ENCODE data around the gene OPRPN. TPM values are rescaled to one million over a fixed set of nuclear protein-coding genes. Genes with fewer than 3 reads are reported as not detected.

OPRPN gene
- total RNA-seq, 2 donors from 2014 or later, result not detected

GRCh38 chr4:70449220-70449619, 51.5 kb downstream of the OPRPN start:
- no peaks in the 10 kb centered on the region for H3K36me3 ChIP-seq
- no peak for ATAC-seq (ENCODE audit: insufficient number of reproducible peaks, low FRiP score, low read depth)
- no peak for TF ChIP-seq CTCF (IDR thresholded peaks at IDR 0.05)

GRCh38 chr4:70452946-70453345, 55.2 kb downstream of the OPRPN start:
- no peaks in the 10 kb centered on the region for H3K9me3 ChIP-seq
- TF ChIP-seq CTCF (IDR thresholded peaks at IDR 0.05), result no peak
- no peaks in the 10 kb centered on the region for H3K27me3 ChIP-seq (replicated peaks; ENCODE audit: insufficient read depth)
- no peaks in the 10 kb centered on the region for H3K4me1 ChIP-seq (ENCODE audit: control insufficient read depth in 1 of 2, low read depth in 2 of 2)
- no peaks in the 10 kb centered on the region for H3K36me3 ChIP-seq
- no peak overlapping the region for H3K27ac ChIP-seq
- H3K4me3 ChIP-seq, result no peak overlapping the region
- DNase-seq (ENCODE audit: low spot score) (no peak), ATAC-seq (ENCODE audit: insufficient number of reproducible peaks, low FRiP score, low read depth) (no peak)

More at GRCh38 chr4:70449220-70449619, 51.5 kb downstream of the OPRPN start:
- Histone ChIP-seq H3K27me3 (replicated peaks; ENCODE audit: insufficient read depth) (no peaks in the 10 kb centered on the region), H3K4me3 (no peak overlapping the region), H3K4me1 (ENCODE audit: control insufficient read depth in 1 of 2, low read depth in 2 of 2) (no peaks in the 10 kb centered on the region), H3K9me3 (no peaks in the 10 kb centered on the region), H3K27ac (no peak overlapping the region)
- no peak for DNase-seq (ENCODE audit: low spot score)

Other genes with a start within 250 kb of the OPRPN start
- gene PRR27, start 243.7 kb upstream of the OPRPN start, total RNA-seq, result not detected
- gene ODAM, start 202.2 kb upstream of the OPRPN start, total RNA-seq, result not detected
- gene FDCSP, start 171.8 kb upstream of the OPRPN start, total RNA-seq, result not detected
- not detected for gene CSN3, start 155.3 kb upstream of the OPRPN start, total RNA-seq
- not detected for gene CABS1, start 63.0 kb upstream of the OPRPN start, total RNA-seq
- not detected for gene SMR3A, start 37.2 kb upstream of the OPRPN start, total RNA-seq
- not detected for gene SMR3B, start 14.8 kb upstream of the OPRPN start, total RNA-seq
- gene MUC7, start 74.3 kb downstream of the OPRPN start, total RNA-seq, result not detected
- gene AMTN, start 120.6 kb downstream of the OPRPN start, total RNA-seq, result not detected
- gene AMBN, start 194.3 kb downstream of the OPRPN start, total RNA-seq, result not detected
- gene ENAM, start 230.8 kb downstream of the OPRPN start, total RNA-seq, result not detected